PFSK-1 (cell line): ENCODE measurements around the gene SLC1A2.

Experiments used
- POLR2AphosphoS5 ChIP-seq: IDR thresholded peaks from 2 replicates; pipeline ENCODE4 v1.6.1; 2012; ENCODE audit warnings: low read depth, mild to moderate bottlenecking, control low read depth, low read length, moderate library complexity
- TF ChIP-seq, protein P1 (sequence below), 2 experiments: IDR thresholded peaks; 2 replicates each; pipeline versions ENCODE4 v1.6.1 to v1.8.0; 2011 to 2012; ENCODE audit warnings: low read depth in 2 of 2, low read length in 2 of 2, control low read depth in 1 of 2, inconsistent platforms in 1 of 2, mild to moderate bottlenecking in 1 of 2, moderate library complexity in 1 of 2; ENCODE audit not compliant: insufficient read depth in 1 of 2

DNA sequence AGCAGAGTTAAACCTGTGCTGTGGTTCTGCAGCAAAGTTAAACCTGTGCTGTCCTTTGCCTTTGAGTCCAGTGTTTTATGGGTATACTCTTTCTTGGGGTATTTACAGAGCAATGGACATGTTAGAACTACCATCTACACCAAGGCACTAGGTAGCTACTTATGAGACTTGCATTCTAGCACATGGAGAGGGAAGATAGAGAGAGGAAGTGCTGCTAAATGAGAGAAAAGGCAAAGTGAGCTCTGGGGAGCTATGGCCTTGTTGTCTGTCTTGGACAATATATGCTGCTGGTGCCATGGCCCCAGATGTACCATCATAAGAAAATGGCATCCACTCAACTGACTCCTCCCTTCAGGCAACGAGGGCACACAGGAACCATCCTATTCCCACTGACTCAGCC, 91.5 kb downstream of the SLC1A2 start:
- no peak for TF ChIP-seq POLR2AphosphoS5
- TF ChIP-seq, protein P1, sequence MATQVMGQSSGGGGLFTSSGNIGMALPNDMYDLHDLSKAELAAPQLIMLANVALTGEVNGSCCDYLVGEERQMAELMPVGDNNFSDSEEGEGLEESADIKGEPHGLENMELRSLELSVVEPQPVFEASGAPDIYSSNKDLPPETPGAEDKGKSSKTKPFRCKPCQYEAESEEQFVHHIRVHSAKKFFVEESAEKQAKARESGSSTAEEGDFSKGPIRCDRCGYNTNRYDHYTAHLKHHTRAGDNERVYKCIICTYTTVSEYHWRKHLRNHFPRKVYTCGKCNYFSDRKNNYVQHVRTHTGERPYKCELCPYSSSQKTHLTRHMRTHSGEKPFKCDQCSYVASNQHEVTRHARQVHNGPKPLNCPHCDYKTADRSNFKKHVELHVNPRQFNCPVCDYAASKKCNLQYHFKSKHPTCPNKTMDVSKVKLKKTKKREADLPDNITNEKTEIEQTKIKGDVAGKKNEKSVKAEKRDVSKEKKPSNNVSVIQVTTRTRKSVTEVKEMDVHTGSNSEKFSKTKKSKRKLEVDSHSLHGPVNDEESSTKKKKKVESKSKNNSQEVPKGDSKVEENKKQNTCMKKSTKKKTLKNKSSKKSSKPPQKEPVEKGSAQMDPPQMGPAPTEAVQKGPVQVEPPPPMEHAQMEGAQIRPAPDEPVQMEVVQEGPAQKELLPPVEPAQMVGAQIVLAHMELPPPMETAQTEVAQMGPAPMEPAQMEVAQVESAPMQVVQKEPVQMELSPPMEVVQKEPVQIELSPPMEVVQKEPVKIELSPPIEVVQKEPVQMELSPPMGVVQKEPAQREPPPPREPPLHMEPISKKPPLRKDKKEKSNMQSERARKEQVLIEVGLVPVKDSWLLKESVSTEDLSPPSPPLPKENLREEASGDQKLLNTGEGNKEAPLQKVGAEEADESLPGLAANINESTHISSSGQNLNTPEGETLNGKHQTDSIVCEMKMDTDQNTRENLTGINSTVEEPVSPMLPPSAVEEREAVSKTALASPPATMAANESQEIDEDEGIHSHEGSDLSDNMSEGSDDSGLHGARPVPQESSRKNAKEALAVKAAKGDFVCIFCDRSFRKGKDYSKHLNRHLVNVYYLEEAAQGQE (IDR thresholded peaks at IDR 0.05; ENCODE audit: insufficient read depth in 1 of 2, low read depth in 2 of 2, low read length in 2 of 2), result no peak
